HFFc6 (cell line): Measurements from ENCODE around the gene WDR45B. TPM values are rescaled to one million over a fixed set of nuclear protein-coding genes. Genes with fewer than 3 reads are reported as not detected.

Experiments
- DNase-seq: peaks from one replicate; pipeline ENCODE4 v3.0.0-alpha.2; 2018
- H3K27ac Mint-ChIP-seq: 2 replicates; pipeline ENCODE4 v1.8.0; 2020; ENCODE audit warnings: mild to moderate bottlenecking, mixed read lengths
- H3K27me3 Mint-ChIP-seq: 2 replicates; pipeline ENCODE4 v1.8.0; 2021; ENCODE audit warnings: mild to moderate bottlenecking, moderate library complexity, mixed read lengths; ENCODE audit not compliant: insufficient read depth
- H3K36me3 Mint-ChIP-seq: 2 replicates; pipeline ENCODE4 v1.8.0; 2021; ENCODE audit warnings: low read depth, mixed read lengths
- H3K4me1 Mint-ChIP-seq: 2 replicates; pipeline ENCODE4 v1.8.0; 2020; ENCODE audit warnings: low read depth, mixed read lengths
- H3K4me3 Mint-ChIP-seq: 2 replicates; pipeline ENCODE4 v1.8.0; 2020; ENCODE audit warnings: mild to moderate bottlenecking, moderate library complexity, mixed read lengths
- H3K9me3 Mint-ChIP-seq: 2 replicates; pipeline ENCODE4 v1.8.0; 2020; ENCODE audit warnings: mild to moderate bottlenecking, mixed read lengths
- total RNA-seq, 6 experiments: library from RNA; stranded (reverse); fragmentation: NEBNext Ultra II Directional; extraction: Animal tissue kit (Norgen Biotek cat#: 25700); gene quantifications; 2 replicates in 1 of 6; 3 replicates in 5 of 6; pipeline ENCODE4 v1.2.3, GENCODE V29; 2021
- TF ChIP-seq, protein P1 (sequence below): fragments of 200-600 bp; sonication (generic); IDR thresholded peaks from 2 replicates; pipeline ENCODE4 v1.5.0; 2021; ENCODE audit warnings: antibody characterized with exemption, mild to moderate bottlenecking

The WDR45B gene
- total RNA-seq, 6 experiments from 2014 or later = 60.6 to 73.5 (median 66.3) TPM

DNA sequence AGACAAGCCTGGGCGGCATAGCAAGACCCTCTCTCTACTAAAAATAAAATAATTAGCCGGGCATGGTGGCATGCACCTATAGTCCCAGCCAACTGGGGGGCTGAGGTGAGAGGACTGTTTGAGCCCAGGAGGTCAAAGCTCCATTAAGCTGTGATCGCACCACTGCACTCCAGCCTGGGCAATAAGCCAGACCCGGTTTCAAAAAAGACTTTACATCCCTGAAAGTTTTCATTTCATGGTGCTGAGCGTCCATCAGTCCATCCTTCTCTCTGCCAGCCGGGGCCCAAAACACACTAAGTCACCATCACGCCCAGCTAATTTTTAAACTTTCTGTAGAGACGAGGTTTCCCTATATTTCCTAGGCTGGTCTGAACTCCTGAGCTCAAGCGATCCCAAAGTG is 39.6 kb upstream of the WDR45B start:
- Mint-ChIP-seq H3K4me1 (peaks cover 9% of the 10 kb centered on the region), H3K36me3 (no peaks in the 10 kb centered on the region), H3K27me3 (peaks cover 1% of the 10 kb centered on the region), H3K9me3 (no peaks in the 10 kb centered on the region), H3K4me3 (no peak overlapping the region), H3K27ac (no peak overlapping the region)
- TF ChIP-seq, protein P1, sequence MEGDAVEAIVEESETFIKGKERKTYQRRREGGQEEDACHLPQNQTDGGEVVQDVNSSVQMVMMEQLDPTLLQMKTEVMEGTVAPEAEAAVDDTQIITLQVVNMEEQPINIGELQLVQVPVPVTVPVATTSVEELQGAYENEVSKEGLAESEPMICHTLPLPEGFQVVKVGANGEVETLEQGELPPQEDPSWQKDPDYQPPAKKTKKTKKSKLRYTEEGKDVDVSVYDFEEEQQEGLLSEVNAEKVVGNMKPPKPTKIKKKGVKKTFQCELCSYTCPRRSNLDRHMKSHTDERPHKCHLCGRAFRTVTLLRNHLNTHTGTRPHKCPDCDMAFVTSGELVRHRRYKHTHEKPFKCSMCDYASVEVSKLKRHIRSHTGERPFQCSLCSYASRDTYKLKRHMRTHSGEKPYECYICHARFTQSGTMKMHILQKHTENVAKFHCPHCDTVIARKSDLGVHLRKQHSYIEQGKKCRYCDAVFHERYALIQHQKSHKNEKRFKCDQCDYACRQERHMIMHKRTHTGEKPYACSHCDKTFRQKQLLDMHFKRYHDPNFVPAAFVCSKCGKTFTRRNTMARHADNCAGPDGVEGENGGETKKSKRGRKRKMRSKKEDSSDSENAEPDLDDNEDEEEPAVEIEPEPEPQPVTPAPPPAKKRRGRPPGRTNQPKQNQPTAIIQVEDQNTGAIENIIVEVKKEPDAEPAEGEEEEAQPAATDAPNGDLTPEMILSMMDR = no peak
- DNase-seq = no peak

DNA sequence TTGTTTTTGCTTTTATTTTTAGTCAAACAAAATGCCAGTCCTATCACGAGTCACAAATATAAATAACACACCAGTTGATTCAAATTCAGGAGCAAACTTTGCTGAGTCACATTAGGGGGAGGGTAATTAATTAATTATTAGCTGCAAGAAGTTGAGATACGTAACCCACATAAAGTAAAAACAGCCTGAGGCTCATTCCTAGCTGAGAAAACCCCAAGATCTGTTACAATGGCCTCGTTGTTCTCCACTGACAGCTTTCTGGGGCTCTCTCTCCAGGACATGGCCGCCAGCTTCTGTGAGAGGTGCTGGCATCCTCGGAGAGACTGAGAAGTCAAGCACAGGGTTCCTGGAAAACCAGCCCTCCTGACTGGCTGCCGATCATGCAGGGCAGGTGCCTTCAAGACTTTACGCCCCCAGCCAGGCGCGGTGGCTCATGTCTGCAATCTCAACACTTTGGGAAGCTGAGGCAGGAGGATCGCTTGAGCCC is 39.2 kb upstream of the WDR45B start:
- peaks cover under 1% of the 10 kb centered on the region; the same call in 1 of the 2 replicates for H3K36me3 Mint-ChIP-seq
- peaks cover under 1% of the 10 kb centered on the region; the same call in 1 of the 2 replicates for H3K9me3 Mint-ChIP-seq
- peak overlapping the region; percentile 2; the same call in 1 of the 2 replicates for H3K27ac Mint-ChIP-seq
- TF ChIP-seq, protein P1 = no peak
- DNase-seq = no peak
- peaks cover 1% of the 10 kb centered on the region for H3K27me3 Mint-ChIP-seq
- H3K4me1 Mint-ChIP-seq = peaks cover 9% of the 10 kb centered on the region
- no peak overlapping the region for H3K4me3 Mint-ChIP-seq

DNA sequence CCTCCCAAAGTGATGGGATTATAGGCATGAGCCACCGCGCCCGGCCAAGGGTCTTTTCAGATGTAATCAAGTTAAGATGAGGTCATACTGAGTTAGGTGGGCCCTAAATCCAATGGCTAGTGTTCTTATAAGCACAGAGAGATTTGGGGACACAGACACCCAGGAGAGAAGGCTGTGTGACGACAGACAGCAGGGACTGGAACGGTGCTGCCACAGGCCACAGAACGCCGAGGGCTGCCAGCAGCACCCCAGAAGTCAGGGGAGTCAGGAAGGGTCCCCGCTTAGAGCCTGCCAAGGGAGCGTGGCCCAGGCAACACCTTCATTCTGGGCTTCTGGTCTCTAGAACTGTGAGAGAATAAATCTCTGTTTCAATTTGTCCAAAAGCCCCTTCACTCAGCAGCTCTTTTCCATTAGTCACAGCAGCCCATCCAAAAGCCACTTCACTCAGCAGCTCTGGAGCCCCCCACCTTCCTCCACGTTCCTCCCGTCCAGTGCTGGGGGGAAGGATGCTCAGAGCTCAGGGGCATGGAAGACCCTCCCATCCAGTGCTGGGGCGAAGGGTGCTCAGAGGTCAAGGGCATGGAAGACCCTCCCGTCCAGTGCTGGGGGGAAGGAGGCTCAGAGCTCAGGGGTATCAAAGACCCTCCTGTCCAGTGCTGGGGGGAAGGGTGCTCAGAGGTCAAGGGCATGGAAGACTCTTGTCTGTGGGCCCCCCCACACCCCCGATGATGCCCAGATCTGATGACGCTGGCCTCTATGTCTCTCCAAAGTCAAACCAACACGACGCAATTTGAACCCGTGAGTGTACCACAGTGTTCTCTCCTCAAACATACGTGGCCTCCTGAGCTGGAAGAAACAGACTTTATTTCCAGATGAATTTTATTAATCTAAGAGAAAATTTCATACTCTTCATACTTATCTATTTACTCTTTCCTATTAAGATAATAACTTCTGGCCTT is 38.4 kb upstream of the WDR45B start:
- Mint-ChIP-seq H3K36me3 (peaks cover 8% of the 10 kb centered on the region), H3K27ac (peak overlapping the region; percentile 2; the same call in 1 of the 2 replicates), H3K4me3 (no peak overlapping the region), H3K9me3 (peaks cover 8% of the 10 kb centered on the region), H3K27me3 (peaks cover 1% of the 10 kb centered on the region), H3K4me1 (peaks cover 9% of the 10 kb centered on the region)
- TF ChIP-seq, protein P1 = no peak
- DNase-seq = no peak

DNA sequence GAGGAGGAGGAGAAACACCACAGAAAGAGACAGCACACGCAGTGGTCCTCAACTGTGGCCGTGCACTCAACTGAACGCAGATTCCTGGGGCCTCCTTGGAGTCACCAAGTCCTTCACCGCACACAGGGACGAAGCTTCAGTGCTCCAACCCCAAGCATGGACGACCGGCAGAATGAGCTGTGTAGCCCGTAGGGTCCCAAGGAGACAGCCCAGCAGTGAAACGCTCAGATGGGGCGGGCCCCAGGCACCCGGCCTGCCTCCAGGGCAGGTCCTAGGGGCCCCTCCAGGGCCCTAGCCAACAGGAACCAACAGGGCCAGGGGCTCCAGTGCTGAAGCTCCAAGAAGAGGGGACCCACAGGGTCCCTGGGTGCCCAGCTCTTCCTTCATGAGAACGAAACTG is 37.0 kb upstream of the WDR45B start:
- H3K27me3 Mint-ChIP-seq = peaks cover 1% of the 10 kb centered on the region
- peaks cover 9% of the 10 kb centered on the region for H3K36me3 Mint-ChIP-seq
- H3K9me3 Mint-ChIP-seq = peaks cover 16% of the 10 kb centered on the region
- no peak overlapping the region for H3K27ac Mint-ChIP-seq
- H3K4me1 Mint-ChIP-seq = peaks cover 9% of the 10 kb centered on the region
- H3K4me3 Mint-ChIP-seq = no peak overlapping the region
- DNase-seq = no peak
- TF ChIP-seq, protein P1 = no peak

DNA sequence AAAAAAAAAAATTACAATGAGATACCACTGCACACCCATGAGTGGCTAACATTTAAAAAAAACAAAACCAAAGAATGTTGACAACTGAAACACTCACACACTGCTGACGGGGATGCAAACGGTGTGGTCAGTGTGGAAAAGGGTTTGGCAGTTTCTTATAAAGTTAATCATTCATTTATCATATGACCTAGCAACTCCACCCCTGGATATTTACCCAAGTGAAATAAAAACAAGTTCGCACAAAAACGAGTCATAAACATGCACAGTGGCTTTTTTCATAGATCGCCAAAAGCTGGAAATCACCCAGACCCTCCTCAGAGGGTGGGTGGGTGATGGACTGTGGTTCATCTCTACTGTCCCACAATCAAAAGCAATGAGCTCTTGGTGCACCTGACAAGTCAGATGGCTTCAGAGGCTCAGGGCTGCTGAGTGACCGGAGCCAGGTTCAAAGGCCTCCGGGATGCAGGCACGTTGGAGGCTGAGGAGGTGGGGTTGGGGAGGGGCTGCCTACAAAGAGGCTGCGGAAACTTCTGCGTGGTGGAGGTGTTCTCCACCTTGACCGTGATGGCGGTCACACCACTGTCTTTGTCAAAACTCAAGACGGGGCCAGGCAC is 36.1 kb upstream of the WDR45B start:
- Mint-ChIP-seq H3K36me3 (peaks cover 9% of the 10 kb centered on the region), H3K4me1 (peaks cover 9% of the 10 kb centered on the region), H3K4me3 (no peak overlapping the region), H3K9me3 (peaks cover 16% of the 10 kb centered on the region), H3K27ac (no peak overlapping the region), H3K27me3 (peaks cover 1% of the 10 kb centered on the region)
- TF ChIP-seq, protein P1 = no peak
- DNase-seq = no peak
